ENCODE results near the gene SPTBN1. TPM values are rescaled to one million over a fixed set of nuclear protein-coding genes. Genes with fewer than 3 reads are reported as not detected.

The SPTBN1 gene
- total and polyA plus RNA-seq, 2 of the 13 experiments (the other 11 are each of a cell fraction or from before 2014, with no cell fraction given) = 123 to 299 TPM

DNA sequence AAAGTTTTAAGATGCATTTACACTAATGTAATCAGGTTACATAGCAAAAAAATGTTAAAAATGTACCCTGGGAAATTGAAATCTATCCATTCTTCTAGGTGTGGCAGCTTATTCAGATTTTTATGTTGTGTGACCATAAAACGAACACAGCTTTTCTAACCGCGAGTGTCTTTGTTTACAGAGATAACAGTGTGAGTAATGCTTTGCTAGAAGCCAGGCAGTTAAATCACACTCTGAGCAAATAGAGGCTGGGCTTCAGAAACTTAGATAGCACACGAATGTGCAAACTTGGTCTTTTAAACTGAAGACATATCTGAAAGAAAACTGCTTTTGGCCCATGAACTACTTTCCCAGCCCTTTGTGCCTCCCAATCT lies 116.1 kb downstream of the SPTBN1 start (continued):
- TF ChIP-seq, protein P1, sequence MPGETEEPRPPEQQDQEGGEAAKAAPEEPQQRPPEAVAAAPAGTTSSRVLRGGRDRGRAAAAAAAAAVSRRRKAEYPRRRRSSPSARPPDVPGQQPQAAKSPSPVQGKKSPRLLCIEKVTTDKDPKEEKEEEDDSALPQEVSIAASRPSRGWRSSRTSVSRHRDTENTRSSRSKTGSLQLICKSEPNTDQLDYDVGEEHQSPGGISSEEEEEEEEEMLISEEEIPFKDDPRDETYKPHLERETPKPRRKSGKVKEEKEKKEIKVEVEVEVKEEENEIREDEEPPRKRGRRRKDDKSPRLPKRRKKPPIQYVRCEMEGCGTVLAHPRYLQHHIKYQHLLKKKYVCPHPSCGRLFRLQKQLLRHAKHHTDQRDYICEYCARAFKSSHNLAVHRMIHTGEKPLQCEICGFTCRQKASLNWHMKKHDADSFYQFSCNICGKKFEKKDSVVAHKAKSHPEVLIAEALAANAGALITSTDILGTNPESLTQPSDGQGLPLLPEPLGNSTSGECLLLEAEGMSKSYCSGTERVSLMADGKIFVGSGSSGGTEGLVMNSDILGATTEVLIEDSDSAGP (CRISPR knock-in tag; IDR thresholded peaks at IDR 0.05; ENCODE audit: borderline replicate concordance) = 0 out of 2 replicates have a peak, but pooled peaks have one; percentile 3
- TF ChIP-seq ZNF281 (CRISPR knock-in tag; IDR thresholded peaks at IDR 0.05; ENCODE audit: borderline replicate concordance) (peak; percentile 41; the same call in 1 of the 2 replicates), THAP11 (CRISPR knock-in tag; IDR thresholded peaks at IDR 0.05) (peak; percentile 65), AHR (CRISPR knock-in tag; IDR thresholded peaks at IDR 0.05) (no peak), ZNF770 (CRISPR knock-in tag; IDR thresholded peaks at IDR 0.05) (peak; percentile 70; the same call in 1 of the 2 replicates), ELF1 (CRISPR knock-in tag; IDR thresholded peaks at IDR 0.05) (no peak), ZNF552 (CRISPR knock-in tag; IDR thresholded peaks at IDR 0.05; ENCODE audit: borderline replicate concordance) (no peak), POGZ (CRISPR knock-in tag; IDR thresholded peaks at IDR 0.05) (peak; percentile 84), SP5 (CRISPR knock-in tag; IDR thresholded peaks at IDR 0.05; ENCODE audit: borderline replicate concordance, low read depth) (0 out of 2 replicates have a peak, but pooled peaks have one; percentile 48), CBX5 (CRISPR knock-in tag; IDR thresholded peaks at IDR 0.05; ENCODE audit: borderline replicate concordance) (no peak), ONECUT2 (CRISPR knock-in tag; IDR thresholded peaks at IDR 0.05) (0 out of 2 replicates have a peak, but pooled peaks have one; percentile 22), FOXK1 (CRISPR knock-in tag; IDR thresholded peaks at IDR 0.05; ENCODE audit: borderline replicate concordance, low read depth) (peak; percentile 86), ZNF20 (CRISPR knock-in tag; IDR thresholded peaks at IDR 0.05) (no peak), ZNF317 (CRISPR knock-in tag; IDR thresholded peaks at IDR 0.05) (0 out of 2 replicates have a peak, but pooled peaks have one; percentile 30), YY1 (IDR thresholded peaks at IDR 0.05; ENCODE audit: insufficient read depth, insufficient replicate concordance, low read depth, low read length) (no peak), SALL2 (CRISPR knock-in tag; IDR thresholded peaks at IDR 0.05) (peak; percentile 33; the same call in 1 of the 2 replicates)
- TF ChIP-seq, protein P2, sequence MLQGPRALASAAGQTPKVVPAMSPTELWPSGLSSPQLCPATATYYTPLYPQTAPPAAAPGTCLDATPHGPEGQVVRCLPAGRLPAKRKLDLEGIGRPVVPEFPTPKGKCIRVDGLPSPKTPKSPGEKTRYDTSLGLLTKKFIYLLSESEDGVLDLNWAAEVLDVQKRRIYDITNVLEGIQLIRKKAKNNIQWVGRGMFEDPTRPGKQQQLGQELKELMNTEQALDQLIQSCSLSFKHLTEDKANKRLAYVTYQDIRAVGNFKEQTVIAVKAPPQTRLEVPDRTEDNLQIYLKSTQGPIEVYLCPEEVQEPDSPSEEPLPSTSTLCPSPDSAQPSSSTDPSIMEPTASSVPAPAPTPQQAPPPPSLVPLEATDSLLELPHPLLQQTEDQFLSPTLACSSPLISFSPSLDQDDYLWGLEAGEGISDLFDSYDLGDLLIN (CRISPR knock-in tag; IDR thresholded peaks at IDR 0.05; ENCODE audit: borderline replicate concordance) = no peak
- TF ChIP-seq, protein P3, sequence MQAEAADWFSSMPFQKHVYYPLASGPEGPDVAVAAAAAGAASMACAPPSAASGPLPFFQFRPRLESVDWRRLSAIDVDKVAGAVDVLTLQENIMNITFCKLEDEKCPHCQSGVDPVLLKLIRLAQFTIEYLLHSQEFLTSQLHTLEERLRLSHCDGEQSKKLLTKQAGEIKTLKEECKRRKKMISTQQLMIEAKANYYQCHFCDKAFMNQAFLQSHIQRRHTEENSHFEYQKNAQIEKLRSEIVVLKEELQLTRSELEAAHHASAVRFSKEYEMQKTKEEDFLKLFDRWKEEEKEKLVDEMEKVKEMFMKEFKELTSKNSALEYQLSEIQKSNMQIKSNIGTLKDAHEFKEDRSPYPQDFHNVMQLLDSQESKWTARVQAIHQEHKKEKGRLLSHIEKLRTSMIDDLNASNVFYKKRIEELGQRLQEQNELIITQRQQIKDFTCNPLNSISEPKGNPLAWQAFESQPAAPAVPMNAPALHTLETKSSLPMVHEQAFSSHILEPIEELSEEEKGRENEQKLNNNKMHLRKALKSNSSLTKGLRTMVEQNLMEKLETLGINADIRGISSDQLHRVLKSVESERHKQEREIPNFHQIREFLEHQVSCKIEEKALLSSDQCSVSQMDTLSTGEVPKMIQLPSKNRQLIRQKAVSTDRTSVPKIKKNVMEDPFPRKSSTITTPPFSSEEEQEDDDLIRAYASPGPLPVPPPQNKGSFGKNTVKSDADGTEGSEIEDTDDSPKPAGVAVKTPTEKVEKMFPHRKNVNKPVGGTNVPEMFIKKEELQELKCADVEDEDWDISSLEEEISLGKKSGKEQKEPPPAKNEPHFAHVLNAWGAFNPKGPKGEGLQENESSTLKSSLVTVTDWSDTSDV (CRISPR knock-in tag; IDR thresholded peaks at IDR 0.05) = no peak
- TF ChIP-seq, protein P4, sequence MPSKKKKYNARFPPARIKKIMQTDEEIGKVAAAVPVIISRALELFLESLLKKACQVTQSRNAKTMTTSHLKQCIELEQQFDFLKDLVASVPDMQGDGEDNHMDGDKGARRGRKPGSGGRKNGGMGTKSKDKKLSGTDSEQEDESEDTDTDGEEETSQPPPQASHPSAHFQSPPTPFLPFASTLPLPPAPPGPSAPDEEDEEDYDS (CRISPR knock-in tag; IDR thresholded peaks at IDR 0.05) = peak; percentile 55
